Measurements from ENCODE around the gene NPFFR1.

DNA sequence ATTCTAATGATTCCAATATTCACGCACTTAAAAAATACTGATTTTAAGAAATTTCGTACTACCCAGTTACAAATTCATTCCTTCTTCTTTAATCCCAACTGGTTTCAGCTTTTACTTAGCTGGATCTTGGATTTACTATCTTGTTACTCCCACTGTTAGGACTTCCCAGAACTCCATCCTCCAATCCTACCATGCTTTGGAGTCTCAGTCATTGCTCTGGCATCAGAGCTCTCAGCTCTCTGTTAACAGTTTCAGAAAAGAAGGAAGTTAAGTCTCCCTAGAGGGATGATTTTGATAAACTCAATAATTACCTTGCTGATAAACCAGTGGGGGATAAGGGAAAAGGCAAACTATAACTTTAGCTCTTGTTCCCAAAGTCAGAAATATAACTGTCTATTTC, 60.1 kb downstream of the NPFFR1 start:
- TF ChIP-seq POLR2A (IDR thresholded peaks at IDR 0.05): no peak
- TF ChIP-seq, protein P1, sequence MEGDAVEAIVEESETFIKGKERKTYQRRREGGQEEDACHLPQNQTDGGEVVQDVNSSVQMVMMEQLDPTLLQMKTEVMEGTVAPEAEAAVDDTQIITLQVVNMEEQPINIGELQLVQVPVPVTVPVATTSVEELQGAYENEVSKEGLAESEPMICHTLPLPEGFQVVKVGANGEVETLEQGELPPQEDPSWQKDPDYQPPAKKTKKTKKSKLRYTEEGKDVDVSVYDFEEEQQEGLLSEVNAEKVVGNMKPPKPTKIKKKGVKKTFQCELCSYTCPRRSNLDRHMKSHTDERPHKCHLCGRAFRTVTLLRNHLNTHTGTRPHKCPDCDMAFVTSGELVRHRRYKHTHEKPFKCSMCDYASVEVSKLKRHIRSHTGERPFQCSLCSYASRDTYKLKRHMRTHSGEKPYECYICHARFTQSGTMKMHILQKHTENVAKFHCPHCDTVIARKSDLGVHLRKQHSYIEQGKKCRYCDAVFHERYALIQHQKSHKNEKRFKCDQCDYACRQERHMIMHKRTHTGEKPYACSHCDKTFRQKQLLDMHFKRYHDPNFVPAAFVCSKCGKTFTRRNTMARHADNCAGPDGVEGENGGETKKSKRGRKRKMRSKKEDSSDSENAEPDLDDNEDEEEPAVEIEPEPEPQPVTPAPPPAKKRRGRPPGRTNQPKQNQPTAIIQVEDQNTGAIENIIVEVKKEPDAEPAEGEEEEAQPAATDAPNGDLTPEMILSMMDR (IDR thresholded peaks at IDR 0.05): no peak

All from lower leg skin (tissue), 3 donors.